H1 (cell line): Measurements from ENCODE around the gene SCGB1A1. TPM values are rescaled to one million over a fixed set of nuclear protein-coding genes. Genes with fewer than 3 reads are reported as not detected.

Source experiments
- CTCF ChIA-PET: fragments of 300-600 bp; sonication (Branson Sonifier 250); formaldehyde crosslinking; loops from one replicate; lab custom pipeline; 2021; ENCODE audit not compliant: partially characterized antibody; lab: Charles Lee
- POLR2A ChIA-PET: fragments of 300-600 bp; sonication (Branson Sonifier 250); formaldehyde crosslinking; loops from one replicate; lab custom pipeline; 2021; ENCODE audit warnings: inconsistent platforms; ENCODE audit not compliant: partially characterized antibody; lab: Charles Lee
- DNase-seq, 2 experiments: peaks; one replicate each; pipeline versions ENCODE4 v3.0.0 to v3.0.0-alpha.2; 2010 to 2022; ENCODE audit warnings: low spot score in 2 of 2, low read depth in 1 of 2, mixed read lengths in 1 of 2
- FAIRE-seq: peaks from 2 replicates; lab custom pipeline; 2011; peaks lifted over from hg19 to GRCh38; lab: Jason Lieb, UNC
- H2AFZ ChIP-seq: 2 replicates; pipeline ENCODE4 v1.8.1; 2012; ENCODE audit warnings: low read length, inconsistent platforms
- H2AK5ac ChIP-seq: 2 replicates; pipeline ENCODE4 v1.6.1; 2013; ENCODE audit warnings: low read depth, low read length
- H2BK120ac ChIP-seq: replicated peaks from 2 replicates; pipeline ENCODE3; 2013; ENCODE audit warnings: low read depth, low read length, inconsistent platforms
- H2BK12ac ChIP-seq: 2 replicates; pipeline ENCODE4 v1.6.1; 2013; ENCODE audit warnings: low read depth, low read length
- H2BK15ac ChIP-seq: 2 replicates; pipeline ENCODE4 v1.6.1; 2013; ENCODE audit warnings: low read length
- H2BK20ac ChIP-seq: 2 replicates; pipeline ENCODE4 v1.6.1; 2013; ENCODE audit warnings: low read length
- H2BK5ac ChIP-seq: 2 replicates; pipeline ENCODE4 v1.6.1; 2013; ENCODE audit warnings: low read depth, low read length
- H3K14ac ChIP-seq: 2 replicates; pipeline ENCODE4 v1.6.1; 2013; ENCODE audit warnings: inconsistent platforms; ENCODE audit not compliant: insufficient read length
- H3K18ac ChIP-seq: 2 replicates; pipeline ENCODE4 v1.6.1; 2013; ENCODE audit warnings: low read length; ENCODE audit errors: extremely low read depth
- H3K23ac ChIP-seq: 2 replicates; pipeline ENCODE4 v1.6.1; 2013; ENCODE audit warnings: inconsistent platforms; ENCODE audit not compliant: insufficient read length
- H3K23me2 ChIP-seq: 2 replicates; pipeline ENCODE4 v1.6.1; 2013; ENCODE audit warnings: low read depth, low read length
- H3K27ac ChIP-seq: 2 replicates; pipeline ENCODE4 v1.6.1; 2011; ENCODE audit warnings: low read depth, low read length, inconsistent platforms
- H3K27me3 ChIP-seq, 4 experiments: replicated peaks in 1 of 4; 1 replicate in 1 of 4; 2 replicates in 3 of 4; pipeline versions ENCODE4 v1.6.1 to v1.8.1; 2011 to 2013; ENCODE audit warnings: low read length in 3 of 4, mild to moderate bottlenecking in 3 of 4, inconsistent platforms in 2 of 4, mixed read lengths in 2 of 4, moderate library complexity in 1 of 4; ENCODE audit not compliant: control insufficient read depth in 3 of 4, insufficient read depth in 3 of 4; ENCODE audit errors: extremely low read depth in 1 of 4
- H3K36me3 ChIP-seq, 4 experiments: 2 replicates each; pipeline versions ENCODE4 v1.6.1 to v1.8.1; 2011 to 2013; ENCODE audit warnings: mild to moderate bottlenecking in 4 of 4, low read length in 3 of 4, moderate library complexity in 2 of 4, control low read depth in 1 of 4, inconsistent platforms in 1 of 4; ENCODE audit not compliant: insufficient read depth in 4 of 4, control insufficient read depth in 2 of 4
- H3K4ac ChIP-seq: replicated peaks from 2 replicates; pipeline ENCODE3; 2013; ENCODE audit warnings: low read length, low read depth, mixed read lengths, inconsistent platforms; ENCODE audit not compliant: insufficient read length
- H3K4me1 ChIP-seq, 4 experiments: replicated peaks in 1 of 4; 1 replicate in 1 of 4; 2 replicates in 3 of 4; pipeline versions ENCODE4 v1.6.1 to v1.8.1; 2011 to 2013; ENCODE audit warnings: low read length in 3 of 4, inconsistent platforms in 2 of 4, mixed read lengths in 1 of 4; ENCODE audit not compliant: insufficient read depth in 4 of 4, control insufficient read depth in 3 of 4
- H3K4me2 ChIP-seq, 2 experiments: 2 replicates each; pipeline versions ENCODE4 v1.6.1 to v1.8.1; 2011 to 2013; ENCODE audit warnings: low read depth in 2 of 2, low read length in 2 of 2, control low read depth in 1 of 2, inconsistent platforms in 1 of 2, mild to moderate bottlenecking in 1 of 2; ENCODE audit not compliant: insufficient read depth in 1 of 2
- H3K4me3 ChIP-seq, 4 experiments: fragments of 200-600, 300-600 bp in 1 of 4; sonication (generic), shearing (Covaris generic), sonication (Bioruptor Twin) in 1 of 4; 2 replicates each; pipeline versions ENCODE4 v1.5.1 to v1.8.1; 2011 to 2016; ENCODE audit warnings: low read length in 4 of 4, low read depth in 3 of 4, control low read depth in 2 of 4, inconsistent platforms in 2 of 4, mild to moderate bottlenecking in 2 of 4, mixed read lengths in 1 of 4, moderate library complexity in 1 of 4; ENCODE audit not compliant: insufficient read depth in 2 of 4; ENCODE audit errors: extremely low read depth in 1 of 4
- H3K56ac ChIP-seq: replicated peaks from 2 replicates; pipeline ENCODE3; 2013; ENCODE audit warnings: low read depth, mild to moderate bottlenecking, mixed read lengths, low read length, inconsistent platforms; ENCODE audit not compliant: insufficient read length
- H3K79me1 ChIP-seq: 2 replicates; pipeline ENCODE4 v1.6.1; 2013; ENCODE audit warnings: low read depth, low read length, control low read depth
- H3K79me2 ChIP-seq, 2 experiments: 2 replicates each; pipeline versions ENCODE4 v1.6.1 to v1.8.1; 2012 to 2013; ENCODE audit warnings: low read length in 2 of 2, mild to moderate bottlenecking in 2 of 2, inconsistent platforms in 1 of 2; ENCODE audit not compliant: insufficient read depth in 2 of 2, control insufficient read depth in 1 of 2
- H3K9ac ChIP-seq, 4 experiments: replicated peaks in 1 of 4; 1 replicate in 1 of 4; 2 replicates in 3 of 4; pipeline versions ENCODE4 v1.6.1 to v1.8.1; 2011 to 2013; ENCODE audit warnings: low read depth in 3 of 4, low read length in 3 of 4, control low read depth in 2 of 4, mild to moderate bottlenecking in 2 of 4, moderate library complexity in 2 of 4, inconsistent platforms in 1 of 4; ENCODE audit errors: extremely low read depth in 1 of 4
- H3K9me3 ChIP-seq, 2 experiments: 2 replicates each; pipeline versions ENCODE4 v1.6.1 to v1.8.1; 2012 to 2013; ENCODE audit warnings: mild to moderate bottlenecking in 2 of 2, moderate library complexity in 2 of 2, control low read depth in 1 of 2, inconsistent platforms in 1 of 2, low read depth in 1 of 2, low read length in 1 of 2, mixed read lengths in 1 of 2; ENCODE audit not compliant: insufficient read depth in 2 of 2
- H4K20me1 ChIP-seq, 2 experiments: replicated peaks in 1 of 2; 2 replicates each; pipeline versions ENCODE3 to v1.8.1; 2011 to 2013; ENCODE audit warnings: inconsistent platforms in 2 of 2, low read length in 2 of 2, mild to moderate bottlenecking in 1 of 2; ENCODE audit not compliant: insufficient read depth in 2 of 2, control insufficient read depth in 1 of 2
- H4K5ac ChIP-seq: 2 replicates; pipeline ENCODE4 v1.6.1; 2013; ENCODE audit warnings: low read length, low read depth, mixed read lengths, inconsistent platforms; ENCODE audit not compliant: insufficient read length
- H4K8ac ChIP-seq: 2 replicates; pipeline ENCODE4 v1.8.0; 2013; ENCODE audit warnings: mild to moderate bottlenecking, moderate library complexity, low read length, inconsistent platforms; ENCODE audit not compliant: insufficient read depth; ENCODE audit errors: extremely low read depth
- H4K91ac ChIP-seq: replicated peaks from 2 replicates; pipeline ENCODE3; 2013; ENCODE audit warnings: low read length, mixed read lengths, inconsistent platforms; ENCODE audit not compliant: insufficient read length
- BRCA1 ChIP-seq: IDR thresholded peaks from 2 replicates; pipeline ENCODE4 v1.6.1; 2012; ENCODE audit warnings: low read depth, low read length, improper control_type of control experiment
- CREB1 ChIP-seq: IDR thresholded peaks from 2 replicates; pipeline ENCODE4 v1.6.1; 2012; ENCODE audit warnings: inconsistent platforms
- JUN ChIP-seq: IDR thresholded peaks from 2 replicates; pipeline ENCODE4 v1.6.1; 2011; ENCODE audit warnings: low read depth, mild to moderate bottlenecking, improper control_type of control experiment, low read length
- JUND ChIP-seq: IDR thresholded peaks from 2 replicates; pipeline ENCODE4 v1.6.1; 2011; ENCODE audit warnings: mild to moderate bottlenecking, improper control_type of control experiment, low read length
- KDM4A ChIP-seq: IDR thresholded peaks from one replicate; pipeline ENCODE4 v1.7.1; 2012; ENCODE audit warnings: low read depth, mild to moderate bottlenecking, moderate library complexity, low read length, inconsistent platforms; ENCODE audit not compliant: severe bottlenecking
- NRF1 ChIP-seq: IDR thresholded peaks from 2 replicates; pipeline ENCODE4 v1.6.1; 2011; ENCODE audit warnings: mild to moderate bottlenecking, low read depth, low read length, improper control_type of control experiment
- RXRA ChIP-seq: IDR thresholded peaks from 2 replicates; pipeline ENCODE4 v1.6.1; 2011; ENCODE audit warnings: low read depth, mild to moderate bottlenecking, low read length, moderate library complexity; ENCODE audit not compliant: insufficient read depth
- SAP30 ChIP-seq: fragments of 300-600 bp; sonication (generic); IDR thresholded peaks from 2 replicates; pipeline ENCODE4 v1.7.1; 2012; ENCODE audit warnings: low read length, moderate library complexity, mild to moderate bottlenecking, inconsistent platforms; ENCODE audit not compliant: insufficient read depth, insufficient replicate concordance
- SIN3A ChIP-seq, 2 experiments: IDR thresholded peaks in 1 of 2; conservative IDR thresholded peaks in 1 of 2; 2 replicates each; pipeline ENCODE4 v1.6.1; 2011 to 2012; ENCODE audit warnings: low read length in 2 of 2, improper control_type of control experiment in 1 of 2, low read depth in 1 of 2, mild to moderate bottlenecking in 1 of 2
- SP1 ChIP-seq: IDR thresholded peaks from 2 replicates; pipeline ENCODE4 v1.6.1; 2011; ENCODE audit warnings: low read depth, low read length
- SRF ChIP-seq: IDR thresholded peaks from 2 replicates; pipeline ENCODE4 v1.6.1; 2011; ENCODE audit warnings: mild to moderate bottlenecking, low read depth, low read length, moderate library complexity
- TAF7 ChIP-seq: optimal IDR thresholded peaks from 2 replicates; pipeline ENCODE3; 2011; ENCODE audit warnings: low read depth, mild to moderate bottlenecking, inconsistent platforms, low read length, moderate library complexity, borderline replicate concordance
- TCF12 ChIP-seq: IDR thresholded peaks from 2 replicates; pipeline ENCODE4 v1.6.1; 2011; ENCODE audit warnings: low read depth, mild to moderate bottlenecking, low read length
- YY1 ChIP-seq: IDR thresholded peaks from 2 replicates; pipeline ENCODE4 v1.6.1; 2011; ENCODE audit warnings: low read depth, mild to moderate bottlenecking, low read length
- WGBS, 2 experiments: shearing (Covaris generic) in 1 of 2; methylation state at CpG; one replicate each; pipeline versions ENCODE4 v1.1.6 to v1.1.7; 2013 to 2015; ENCODE audit warnings: low lambda C conversion rate in 2 of 2, mixed read lengths in 2 of 2, inconsistent platforms in 1 of 2, low coverage in 1 of 2, missing lambda C conversion rate in 1 of 2; ENCODE audit not compliant: insufficient replicate concordance in 2 of 2, insufficient coverage in 1 of 2, insufficient read length in 1 of 2; ENCODE audit errors: extremely low coverage in 1 of 2, missing lambda C conversion rate in 1 of 2; 5-methylcytosine and 5-hydroxymethylcytosine counted together
- polyA plus RNA-seq, 7 experiments: library from polyadenylated mRNA; depleted of rRNA in 3 of 7; stranded (reverse) in 5 of 7; unstranded in 2 of 7; fragments of >200 nt in 5 of 7; fragments of 200-250 nt in 2 of 7; gene quantifications; 1 replicate in 5 of 7; 2 replicates in 1 of 7; 4 replicates in 1 of 7; pipeline versions ENCODE4 v1.2.1 to v1.2.3, GENCODE V29; 2011 to 2013; ENCODE audit warnings: missing spikeins in 2 of 7, mixed read lengths in 2 of 7
- total RNA-seq: library from RNA; stranded (reverse); fragmentation: NEBNext Ultra II Directional; extraction: Animal tissue kit (Norgen Biotek cat#: 25700); gene quantifications from 2 replicates; pipeline ENCODE4 v1.2.1, GENCODE V29; 2021
- TF ChIP-seq, protein P1 (sequence below): IDR thresholded peaks from 2 replicates; pipeline ENCODE4 v1.6.1; 2012; ENCODE audit warnings: inconsistent platforms

Gene SCGB1A1
- total and polyA plus RNA-seq, 2 of the 8 experiments (the other 6 are each of a cell fraction or from before 2014, with no cell fraction given) = not detected

DNA sequence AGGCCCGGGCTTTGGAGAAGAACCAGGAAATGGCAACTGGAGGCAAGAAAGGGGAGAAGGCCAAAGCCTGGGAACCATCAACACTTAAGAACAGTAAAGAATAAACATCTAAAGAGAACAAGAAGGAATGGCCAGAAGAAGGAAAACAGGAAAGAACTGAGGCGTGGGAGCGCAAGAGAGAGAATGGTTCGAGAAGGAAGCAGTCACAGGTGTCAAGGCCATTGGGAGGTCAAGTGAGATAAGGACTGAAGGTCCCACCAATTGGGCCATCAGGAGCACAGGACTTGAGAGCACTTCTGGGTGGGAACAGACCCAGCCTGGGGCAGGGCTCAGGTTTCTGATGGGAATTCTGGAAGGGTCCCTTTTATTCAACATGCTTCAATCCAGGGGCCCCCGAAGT is 697 bp upstream of the SCGB1A1 start:
- Histone ChIP-seq H3K14ac (no peak overlapping the region), H3K27me3 (peaks cover 0 to 2% (median 2%) of the 10 kb centered on the region in 4 experiments; a peak in 4 of 7 replicates), H3K23ac (no peak overlapping the region), H2BK15ac (no peak overlapping the region), H3K23me2 (peaks cover 2% of the 10 kb centered on the region; the same call in 1 of the 2 replicates), H3K56ac (no peak overlapping the region), H4K5ac (no peak overlapping the region), H3K79me1 (no peaks in the 10 kb centered on the region), H2BK20ac (no peak overlapping the region), H4K91ac (no peak overlapping the region), H2BK12ac (no peak overlapping the region), H4K20me1 (no peaks in the 10 kb centered on the region), H2BK5ac (no peak overlapping the region), H2AFZ (no peak overlapping the region), H3K9ac (no peak overlapping the region), H3K4me2 (no peak overlapping the region), H3K36me3 (no peaks in the 10 kb centered on the region), H4K8ac (no peak overlapping the region), H3K27ac (no peak overlapping the region), H2AK5ac (no peak overlapping the region), H3K4me1 (0 out of 7 replicates have a peak, but pooled peaks cover 0 to 2% (median 0%) of the 10 kb centered on the region in 4 experiments), H3K79me2 (no peaks in the 10 kb centered on the region), H3K4me3 (no peak overlapping the region), H3K4ac (no peak overlapping the region), H2BK120ac (no peak overlapping the region), H3K9me3 (no peaks in the 10 kb centered on the region), H3K18ac (no peak overlapping the region)
- POLR2A ChIA-PET = interaction anchor here (1.0 to 1.8 kb wide), 3 partner anchors 16 to 249 kb away, joined by 3 to 5 read pairs (median 5); no protein-coding TSS in a partner anchor
- TF ChIP-seq JUN (no peak), SAP30 (no peak), CREB1 (no peak), BRCA1 (no peak), YY1 (no peak), KDM4A (no peak), JUND (no peak), TCF12 (no peak), SIN3A (conservative IDR thresholded peaks at IDR 0.05 in 1 of 2, IDR thresholded peaks at IDR 0.05 in 1 of 2; ENCODE audit: low read depth in 1 of 2, low read length in 2 of 2) (no peak), SP1 (no peak), NRF1 (no peak), RXRA (no peak), TAF7 (no peak), SRF (no peak)
- TF ChIP-seq, protein P1, sequence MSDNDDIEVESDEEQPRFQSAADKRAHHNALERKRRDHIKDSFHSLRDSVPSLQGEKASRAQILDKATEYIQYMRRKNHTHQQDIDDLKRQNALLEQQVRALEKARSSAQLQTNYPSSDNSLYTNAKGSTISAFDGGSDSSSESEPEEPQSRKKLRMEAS = no peak
- CTCF ChIA-PET = interaction anchor here (0.9 to 7.5 kb wide), 8 partner anchors 8 to 1939 kb away, joined by 3 to 82 read pairs (median 6); no protein-coding TSS in a partner anchor
- WGBS, 2 experiments = 93% methylated on average over 5 of the region's 5 CpGs; no CpG with 5 or more reads in 1 of the 2 experiments
- FAIRE-seq (no peak), DNase-seq (no peak)
